Endometrial microvascular endothelial cells (primary cell): ENCODE results near the gene IL20RB. TPM values are rescaled to one million over a fixed set of nuclear protein-coding genes. Genes with fewer than 3 reads are reported as not detected.
"Not testable (repeated sequence)": the region's sequence is repeated elsewhere in the genome, so short reads cannot be mapped to it uniquely, and the experiment has no call there.

Experiments
- in situ Hi-C: cut with HindIII; loops from 2 replicates; pipeline ENCODE4 v1.10.0; 2017; ENCODE audit warnings: low sequenced_read_pairs, low pct_unique_long_range_greater_than_20kb; ENCODE audit errors: inconsistent ontology term
- total RNA-seq: library from RNA; depleted of rRNA; stranded (reverse); fragments of >200 nt; gene quantifications from one replicate; pipeline ENCODE4 v1.2.3, GENCODE V29; 2015; ENCODE audit errors: inconsistent ontology term

The IL20RB gene
- total RNA-seq, 1 donor from 2014 or later = 0.74 TPM

DNA sequence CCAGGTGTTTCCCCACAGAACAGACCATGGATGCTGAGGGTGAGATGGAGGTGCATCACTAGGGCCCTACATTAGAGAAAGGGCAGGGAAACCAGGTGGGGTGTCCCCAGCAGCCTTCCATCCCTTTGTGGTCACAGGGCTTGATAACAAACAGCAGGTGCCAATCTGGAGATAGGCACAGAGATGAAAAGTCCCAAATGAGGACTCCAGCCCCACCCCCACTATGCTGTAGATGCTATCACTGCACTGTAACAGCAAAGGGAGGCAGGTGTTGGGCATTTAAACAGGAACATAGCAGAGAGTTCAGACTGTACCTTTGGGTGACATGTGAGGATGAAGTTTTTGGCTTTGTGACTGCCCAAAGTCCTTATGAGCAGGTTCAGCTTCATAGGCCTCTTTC, 21.4 kb downstream of the IL20RB start:
- in situ Hi-C loops = loop anchor here (25.0 kb wide), 1 partner anchor 217 kb away; the partner anchor contains the start of gene STAG1

DNA sequence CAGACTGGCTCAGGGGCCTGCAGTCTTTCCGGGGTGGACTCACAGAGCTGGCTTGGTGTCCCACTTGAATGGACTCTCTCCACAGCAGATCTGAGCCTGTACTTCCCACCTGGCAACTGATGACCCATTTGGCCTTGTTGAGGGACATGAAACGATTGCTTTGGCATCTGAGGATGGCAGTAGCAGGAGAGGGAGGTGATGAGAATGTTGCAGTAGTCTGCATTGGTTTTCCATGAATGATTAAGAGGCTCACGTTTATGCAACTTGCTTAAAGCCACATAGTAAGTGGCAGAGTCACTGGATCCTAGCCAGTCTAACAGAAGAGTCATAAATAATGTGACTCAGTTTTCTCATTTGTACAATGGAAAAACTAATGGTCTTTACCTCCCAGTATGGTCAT, 21.9 kb downstream of the IL20RB start:
- in situ Hi-C loops = loop anchor here (25.0 kb wide), 1 partner anchor 217 kb away; the partner anchor contains the start of gene STAG1

DNA sequence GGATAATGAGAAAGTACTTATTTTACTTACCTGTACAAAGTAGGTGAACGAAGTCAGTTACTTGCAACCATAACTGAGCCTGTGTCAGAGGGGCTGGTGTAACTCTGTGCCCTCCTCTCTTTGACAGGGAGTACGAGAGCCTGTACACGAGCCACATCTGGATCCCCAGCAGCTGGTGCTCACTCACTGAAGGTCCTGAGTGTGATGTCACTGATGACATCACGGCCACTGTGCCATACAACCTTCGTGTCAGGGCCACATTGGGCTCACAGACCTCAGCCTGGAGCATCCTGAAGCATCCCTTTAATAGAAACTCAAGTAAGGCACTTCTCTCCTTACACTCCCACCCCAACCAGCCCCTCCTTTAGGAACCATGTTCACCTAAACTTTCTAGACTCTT, 24.2 kb downstream of the IL20RB start:
- in situ Hi-C loops = loop anchor here (25.0 kb wide), 1 partner anchor 220 kb away; the partner anchor contains the start of gene STAG1

DNA sequence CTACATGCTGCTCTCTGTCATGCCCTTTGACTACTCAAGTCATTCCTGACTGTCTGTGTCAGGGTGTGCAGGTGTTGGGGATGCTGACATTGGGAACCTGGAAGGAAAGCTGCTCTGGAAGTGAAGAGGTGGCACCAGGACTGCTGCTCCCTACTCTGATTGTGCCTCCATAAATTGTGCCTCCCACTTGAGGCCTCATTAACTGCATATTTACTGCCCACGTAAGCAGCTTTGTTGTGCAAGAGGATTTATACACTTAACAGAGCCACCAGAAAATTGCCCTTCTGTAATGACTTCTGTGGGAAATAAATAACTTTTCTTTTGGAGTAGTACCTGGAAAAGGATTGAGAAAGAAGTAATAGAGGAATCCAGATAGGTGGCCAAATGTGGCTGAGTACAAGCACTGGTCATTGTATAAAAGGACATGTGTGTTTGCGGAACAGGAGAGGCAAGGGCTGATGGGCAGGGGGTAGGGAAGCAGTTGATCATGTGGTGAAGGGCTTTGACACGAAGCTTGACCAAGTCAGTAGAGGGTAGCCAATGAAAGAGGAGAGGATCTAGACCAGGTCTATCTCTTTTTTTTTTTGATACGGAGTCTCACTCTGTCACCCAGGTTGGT, 24.8 kb downstream of the IL20RB start:
- in situ Hi-C loops = loop anchor here (25.0 kb wide), 1 partner anchor 220 kb away; the partner anchor contains the start of gene STAG1

DNA sequence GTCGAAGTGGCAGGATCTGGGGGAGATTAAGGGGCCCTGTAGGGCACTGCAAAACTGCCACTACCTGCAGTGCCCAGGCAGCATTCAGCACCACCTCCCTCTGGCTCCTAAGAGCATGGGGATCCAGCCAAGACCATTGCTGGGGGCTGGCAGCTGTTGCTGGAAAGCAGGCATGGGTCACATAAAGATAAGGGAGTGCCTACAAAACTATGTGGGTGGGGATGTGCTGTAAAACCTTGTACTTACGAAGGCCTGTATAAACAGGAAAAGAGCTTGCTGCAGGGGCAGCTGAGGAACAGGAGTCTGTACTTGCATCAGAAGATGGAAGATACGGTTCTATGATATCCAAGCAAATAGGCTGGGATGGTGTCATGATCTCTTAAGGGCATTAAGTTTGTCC, 27.1 kb downstream of the IL20RB start:
- in situ Hi-C loops = loop anchor here (25.0 kb wide), 1 partner anchor 223 kb away; the partner anchor contains the start of gene STAG1

DNA sequence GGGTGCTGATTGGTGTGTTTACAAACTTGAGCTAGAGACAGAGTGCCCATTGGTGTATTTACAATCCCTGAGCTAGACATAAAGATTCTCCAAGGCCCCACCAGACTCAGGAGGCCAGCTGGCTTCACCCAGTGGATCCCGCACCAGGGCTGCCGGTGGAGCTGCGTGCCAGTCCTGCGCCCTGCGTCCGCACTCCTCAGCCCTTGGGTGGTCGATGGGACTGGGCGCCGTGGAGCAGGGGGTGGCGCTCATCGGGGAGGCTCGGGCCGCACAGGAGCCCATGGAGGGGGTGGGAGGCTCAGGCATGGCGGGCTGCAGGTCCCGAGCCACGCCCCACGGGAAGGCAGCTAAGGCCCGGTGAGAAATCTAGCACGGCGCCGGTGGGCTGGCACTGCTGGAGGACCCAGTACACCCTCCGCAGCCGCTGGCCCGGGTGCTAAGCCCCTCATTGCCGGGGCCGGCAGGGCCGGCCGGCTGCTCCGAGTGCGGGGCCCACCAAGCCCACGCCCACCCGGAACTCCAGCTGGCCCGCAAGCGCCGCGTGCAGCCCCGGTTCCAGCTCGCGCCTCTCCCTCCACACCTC, 29.7 kb downstream of the IL20RB start:
- in situ Hi-C loops = loop anchor here (25.0 kb wide), 1 partner anchor 225 kb away; the partner anchor contains the start of gene STAG1

DNA sequence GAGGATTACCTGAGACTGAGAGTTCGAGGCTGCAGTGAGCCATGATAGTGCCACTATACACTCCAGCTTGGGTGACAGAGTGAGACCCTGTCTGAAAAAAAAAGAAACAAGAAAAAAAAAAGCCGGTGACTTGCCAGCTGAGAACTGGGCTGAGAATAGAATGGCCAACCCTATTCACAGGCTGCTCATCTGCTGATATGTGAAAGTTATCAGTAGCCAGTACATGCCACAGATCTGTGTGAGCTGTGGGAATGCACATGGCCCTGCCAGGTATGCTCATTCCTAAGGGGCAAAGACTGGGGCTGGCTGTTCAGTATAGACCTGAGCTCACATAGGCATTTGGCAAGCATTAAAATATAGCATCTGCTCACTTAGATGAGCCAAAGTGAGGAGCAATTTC, 30.9 kb downstream of the IL20RB start:
- in situ Hi-C loops = loop anchor here (25.0 kb wide), 1 partner anchor 226 kb away; the partner anchor contains the start of gene STAG1

DNA sequence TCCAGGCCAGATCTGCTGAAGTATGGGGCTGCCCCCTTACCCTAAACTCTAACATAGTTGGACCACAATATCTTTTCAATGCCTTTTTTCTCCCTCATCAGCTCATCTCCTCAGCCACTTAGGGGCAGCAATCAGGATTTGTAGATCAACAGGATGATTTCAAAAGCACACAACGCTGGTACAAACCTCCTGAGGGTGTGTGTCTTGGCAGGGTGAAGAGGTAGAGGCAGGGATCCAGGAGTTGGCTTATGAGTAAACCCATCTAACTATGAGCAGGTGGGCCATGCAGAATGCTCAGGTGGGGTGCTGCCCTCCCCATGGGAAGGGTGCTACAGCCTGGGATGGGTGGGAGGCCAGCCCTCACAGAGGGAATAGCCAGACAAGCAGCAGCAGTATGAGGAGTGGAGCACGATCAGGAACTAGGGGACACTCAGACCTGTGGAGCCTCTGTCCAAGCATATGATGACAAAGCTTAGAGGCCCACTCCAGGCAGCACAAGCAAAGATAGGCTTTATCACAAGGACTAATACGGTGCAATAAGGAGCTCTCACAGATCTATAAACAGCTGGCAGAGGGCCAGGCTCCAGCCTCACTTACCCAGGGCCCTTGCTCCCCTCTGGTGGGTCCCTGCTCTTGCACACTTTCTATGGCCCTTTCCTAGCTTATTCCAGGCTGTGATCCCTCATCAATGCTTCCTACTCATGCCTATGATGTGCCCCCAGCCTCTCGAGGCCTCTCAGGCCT, 32.2 kb downstream of the IL20RB start:
- in situ Hi-C loops = loop anchor here (25.0 kb wide), 1 partner anchor 228 kb away; the partner anchor contains the start of gene STAG1

DNA sequence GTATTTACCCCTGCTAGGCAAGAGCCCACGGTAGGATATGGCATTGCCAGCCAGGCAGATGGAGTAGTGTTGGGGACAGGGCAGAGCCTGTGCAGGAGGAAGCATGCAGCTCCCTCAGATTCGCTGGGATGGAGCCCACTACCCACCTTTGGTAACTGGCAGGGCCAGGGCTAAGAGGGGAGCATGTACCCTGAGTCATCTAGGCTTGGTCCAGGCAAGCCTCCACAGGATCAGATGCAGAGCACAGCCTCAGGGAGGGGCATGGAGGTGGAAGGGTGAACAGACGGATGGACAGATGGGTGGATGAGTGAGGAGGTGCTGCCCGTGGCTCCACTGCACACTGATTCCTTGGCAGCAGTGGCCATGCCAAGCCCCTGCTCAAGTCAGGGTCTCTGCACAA, 33.0 kb downstream of the IL20RB start:
- in situ Hi-C loops = loop anchor here (25.0 kb wide), 1 partner anchor 229 kb away; the partner anchor contains the start of gene STAG1

DNA sequence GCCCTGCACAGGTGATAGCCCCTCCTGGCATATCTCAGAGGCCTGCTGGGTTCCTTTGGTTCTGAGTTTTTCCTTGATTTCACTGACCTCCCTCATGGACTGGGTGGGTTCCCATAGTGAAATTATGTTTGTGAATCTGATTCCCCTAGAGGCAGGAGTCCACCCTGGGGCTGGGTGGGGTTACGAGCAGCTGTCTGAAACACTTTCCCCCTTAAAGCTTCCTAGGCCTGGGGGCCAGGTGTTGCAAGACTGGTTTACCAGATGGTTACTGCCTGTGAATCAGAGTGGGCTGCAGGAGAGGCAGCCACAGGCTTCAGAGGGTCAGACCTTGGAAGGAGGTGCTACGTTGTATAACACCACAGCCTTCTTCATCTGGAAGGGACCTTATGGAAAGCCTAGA, 34.3 kb downstream of the IL20RB start:
- in situ Hi-C loops = loop anchor here (25.0 kb wide), 1 partner anchor 230 kb away; the partner anchor contains the start of gene STAG1

DNA sequence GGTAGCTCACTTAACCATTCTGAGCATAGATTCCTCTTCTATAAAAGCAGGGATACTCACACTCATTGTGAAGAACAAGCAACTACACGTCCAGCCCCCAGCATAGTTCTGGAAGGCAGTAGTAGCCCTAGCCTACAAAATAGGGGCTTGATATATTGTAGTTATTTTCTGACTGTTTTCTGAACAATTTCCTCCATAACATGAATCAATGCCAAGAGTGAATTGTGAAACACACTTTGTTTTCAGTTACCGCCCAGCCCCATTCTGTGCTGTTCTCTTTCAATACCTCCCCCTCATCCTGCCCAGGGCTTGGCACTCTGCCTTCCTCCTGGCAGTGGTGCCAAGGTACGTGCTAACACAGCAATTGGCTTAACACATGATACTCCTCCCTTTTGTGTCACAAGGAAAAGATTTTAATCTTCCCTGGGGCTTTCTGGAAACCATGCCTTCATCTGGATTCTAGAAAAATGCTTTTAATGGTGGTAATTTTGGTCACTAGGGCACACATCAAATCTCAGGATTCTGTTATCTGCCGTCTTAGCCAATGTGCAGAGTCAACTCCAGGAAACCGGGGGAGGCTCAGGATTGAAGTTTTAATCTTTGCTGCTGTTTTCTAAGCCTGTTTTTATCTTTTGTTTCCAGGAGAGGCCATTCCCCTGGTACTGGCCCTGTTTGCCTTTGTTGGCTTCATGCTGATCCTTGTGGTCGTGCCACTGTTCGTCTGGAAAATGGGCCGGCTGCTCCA, 37.2 kb downstream of the IL20RB start:
- in situ Hi-C loops = loop anchor here (25.0 kb wide), 1 partner anchor 233 kb away; the partner anchor contains the start of gene STAG1

DNA sequence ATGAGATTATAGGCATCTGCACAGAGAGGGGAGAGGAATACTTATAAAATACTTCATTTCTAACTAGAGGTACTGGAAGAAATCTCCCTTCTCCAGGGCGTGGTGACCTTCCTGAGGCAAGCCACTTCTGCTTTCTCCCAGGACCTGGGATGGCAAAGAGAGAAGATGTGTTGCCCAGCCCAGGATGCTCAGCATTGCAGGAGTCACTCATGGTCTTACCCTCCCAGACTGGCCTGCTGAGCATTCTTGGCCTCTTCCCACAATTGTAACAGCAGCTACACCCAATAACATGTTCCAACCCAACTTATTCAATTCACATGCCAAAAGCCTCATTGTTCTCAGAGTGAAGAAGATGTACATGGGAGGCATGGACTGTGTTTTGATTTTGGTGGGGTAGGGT, 37.9 kb downstream of the IL20RB start:
- in situ Hi-C loops = loop anchor here (25.0 kb wide), 1 partner anchor 233 kb away; the partner anchor contains the start of gene STAG1

DNA sequence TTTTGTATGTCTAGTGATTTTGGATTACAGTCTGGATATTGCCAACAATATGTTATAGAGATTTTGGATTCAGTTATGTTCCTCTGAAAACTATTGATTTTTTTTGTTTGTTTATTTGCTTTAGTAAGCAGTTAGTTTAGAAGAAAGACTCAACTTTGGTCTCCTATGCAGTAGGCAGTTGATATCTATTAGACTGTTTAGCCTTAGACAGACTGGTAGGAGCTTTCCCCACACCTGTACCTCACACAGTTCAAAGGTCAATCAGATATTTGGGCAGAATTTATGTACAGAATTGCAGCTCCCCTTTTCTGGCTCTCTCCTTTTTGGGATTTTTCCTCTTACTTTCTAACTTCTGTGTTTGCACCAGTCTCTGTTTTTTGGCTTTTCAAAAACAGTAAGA, 42.3 kb downstream of the IL20RB start:
- in situ Hi-C loops = no loop called here

DNA sequence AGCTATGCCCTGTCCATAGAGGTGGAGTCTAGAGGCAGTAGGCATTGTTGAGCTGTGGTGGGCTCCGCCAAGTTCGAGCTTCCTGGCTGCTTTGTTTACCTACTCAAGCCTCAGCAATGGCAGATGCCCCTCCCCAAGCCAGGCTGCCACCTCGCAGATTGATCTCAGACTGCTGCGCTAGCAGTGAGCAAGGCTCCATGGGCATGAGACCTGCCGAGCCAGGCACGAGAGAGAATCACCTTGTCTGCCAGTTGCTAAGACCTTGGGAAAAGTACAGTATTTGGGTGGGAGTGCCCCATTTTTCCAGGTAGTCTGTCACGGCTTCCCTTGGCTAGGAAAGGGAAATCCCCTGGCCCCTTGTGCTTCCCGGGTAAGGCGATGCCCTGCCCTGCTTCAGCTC, 49.6 kb downstream of the IL20RB start:
- in situ Hi-C loops = not testable (repeated sequence)

DNA sequence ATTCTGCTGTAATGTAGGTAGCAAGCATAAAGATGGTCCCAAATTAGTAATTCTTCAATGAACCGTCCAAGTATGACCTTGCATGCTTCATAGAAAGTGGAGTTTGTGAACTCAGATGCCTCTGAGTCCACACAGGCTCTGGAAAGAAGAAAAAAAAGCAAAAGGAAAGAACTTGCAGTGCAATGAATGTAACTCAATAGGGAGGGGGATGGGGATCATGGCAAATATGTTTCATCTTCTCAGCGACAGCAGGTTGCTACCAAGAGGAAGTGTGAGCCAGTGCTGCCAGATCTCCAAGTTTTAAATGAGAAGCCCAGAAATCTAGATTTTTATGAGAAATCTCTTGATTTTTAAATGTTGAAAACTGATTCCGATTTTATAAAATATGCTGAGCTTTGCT, 50.3 kb downstream of the IL20RB start:
- in situ Hi-C loops = no loop called here

DNA sequence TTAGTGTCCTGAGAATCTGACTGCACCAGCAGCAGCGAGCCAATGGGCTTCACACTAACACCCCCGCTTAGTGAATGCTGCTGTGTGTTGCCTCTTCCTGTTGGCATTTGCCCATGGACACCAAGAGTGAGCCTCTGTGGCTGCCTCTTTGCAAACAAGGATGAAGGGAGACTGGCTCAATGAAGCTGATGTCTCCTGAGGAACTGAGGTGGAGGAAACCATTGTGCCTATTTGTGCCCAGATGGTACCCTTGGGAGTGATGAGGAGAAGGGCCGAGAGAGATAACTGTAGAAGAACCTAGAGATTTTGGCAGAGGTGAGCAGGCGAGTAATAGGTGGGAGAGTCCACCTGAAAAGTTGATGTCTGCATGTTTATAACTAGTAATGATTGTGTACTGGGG, 51.2 kb downstream of the IL20RB start:
- in situ Hi-C loops = no loop called here

DNA sequence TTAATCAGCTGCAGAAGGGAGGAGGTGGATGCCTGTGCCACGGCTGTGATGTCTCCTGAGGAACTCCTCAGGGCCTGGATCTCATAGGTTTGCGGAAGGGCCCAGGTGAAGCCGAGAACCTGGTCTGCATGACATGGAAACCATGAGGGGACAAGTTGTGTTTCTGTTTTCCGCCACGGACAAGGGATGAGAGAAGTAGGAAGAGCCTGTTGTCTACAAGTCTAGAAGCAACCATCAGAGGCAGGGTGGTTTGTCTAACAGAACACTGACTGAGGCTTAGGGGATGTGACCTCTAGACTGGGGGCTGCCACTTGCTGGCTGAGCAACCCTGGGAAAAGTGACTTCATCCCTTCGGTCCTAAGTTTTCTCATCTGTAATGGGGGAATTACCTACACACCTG, 52.4 kb downstream of the IL20RB start:
- in situ Hi-C loops = no loop called here

DNA sequence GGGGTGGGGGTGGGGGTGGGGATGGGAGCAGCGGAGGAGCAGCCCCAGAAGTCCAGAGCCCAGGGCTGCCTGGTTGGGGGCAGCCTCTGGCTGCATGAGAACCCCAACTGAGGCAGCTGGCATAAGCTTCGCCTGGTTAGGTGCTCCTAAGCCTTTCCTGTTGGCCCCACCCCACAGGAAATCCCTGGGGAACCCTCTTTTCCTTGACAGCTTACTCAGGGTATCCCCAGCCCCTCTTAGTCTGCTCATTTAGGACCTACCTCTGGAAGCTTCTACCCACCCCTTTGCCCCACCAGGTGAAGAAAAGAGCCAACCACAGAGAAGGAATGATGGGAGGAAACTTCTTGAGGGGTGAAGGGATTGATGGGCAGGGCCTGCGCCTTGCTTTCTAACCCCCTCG, 53.4 kb downstream of the IL20RB start:
- in situ Hi-C loops = no loop called here

DNA sequence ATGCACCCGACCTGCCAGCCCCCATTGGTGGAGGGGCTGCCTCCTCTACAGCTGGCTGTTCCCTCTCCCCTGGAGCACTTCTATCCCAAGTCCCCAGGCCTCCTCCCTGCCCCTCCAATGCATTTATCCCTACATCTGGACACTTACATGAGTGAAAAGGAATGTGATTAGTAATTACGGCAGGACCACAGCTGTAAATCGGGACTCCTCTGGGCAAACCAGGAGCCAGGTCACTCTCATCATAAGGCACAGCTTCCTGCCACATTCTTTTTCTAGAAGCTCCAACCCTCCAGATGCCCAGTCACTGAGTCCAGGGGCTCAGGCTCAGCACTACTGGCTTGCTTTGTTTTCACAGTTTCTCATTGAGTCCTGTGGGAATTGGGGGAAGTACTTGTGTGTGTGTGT, 54.3 kb downstream of the IL20RB start:
- in situ Hi-C loops = no loop called here
